ENCODE results near the gene UGT2B10. TPM values are rescaled to one million over a fixed set of nuclear protein-coding genes. Genes with fewer than 3 reads are reported as not detected.
"Not testable (repeated sequence)": the region's sequence is repeated elsewhere in the genome, so short reads cannot be mapped to it uniquely, and the experiment has no call there.

The UGT2B10 gene
- not detected for polyA plus RNA-seq (2013)

DNA sequence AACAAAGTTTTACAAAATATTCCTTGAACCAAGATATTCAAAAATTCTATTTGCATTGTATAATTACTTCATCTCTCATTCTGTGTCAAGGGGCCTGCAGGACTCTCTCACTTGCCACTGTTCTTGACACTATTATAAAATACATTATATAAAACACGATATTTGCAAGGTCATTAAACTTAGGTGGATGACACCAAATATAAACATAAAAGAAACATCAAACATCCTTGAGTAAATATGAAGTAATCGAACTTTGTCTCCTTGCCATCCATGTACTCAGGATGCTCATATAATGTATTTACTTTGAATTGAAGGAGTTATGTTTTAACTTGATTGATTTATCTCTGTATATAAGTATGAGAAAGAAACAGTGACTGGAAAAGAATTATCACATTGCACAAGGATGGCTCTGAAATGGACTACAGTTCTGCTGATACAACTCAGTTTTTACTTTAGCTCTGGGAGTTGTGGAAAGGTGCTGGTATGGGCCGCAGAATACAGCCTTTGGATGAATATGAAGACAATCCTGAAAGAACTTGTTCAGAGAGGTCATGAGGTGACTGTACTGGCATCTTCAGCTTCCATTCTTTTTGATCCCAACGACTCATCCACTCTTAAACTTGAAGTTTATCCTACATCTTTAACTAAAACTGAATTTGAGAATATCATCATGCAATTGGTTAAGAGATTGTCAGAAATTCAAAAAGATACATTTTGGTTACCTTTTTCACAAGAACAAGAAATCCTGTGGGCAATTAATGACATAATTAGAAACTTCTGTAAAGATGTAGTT is at the start of gene UGT2B10:
TSS of gene UGT2B10 (plus strand) at position 378 of the 793 bp plus-strand sequence. CDS start at position 404, 26 bp downstream.
- DNase-seq; H3K4me1 ChIP-seq (ENCODE audit: control extremely low read depth in 1 of 4, control insufficient read depth in 4 of 4, insufficient read depth in 4 of 4, low read length in 3 of 4); H3K36me3 ChIP-seq (ENCODE audit: control insufficient read depth in 4 of 4, insufficient read depth in 4 of 4, low read length in 3 of 4); H3K9me3 ChIP-seq (ENCODE audit: control extremely low read depth in 1 of 5, control insufficient read depth in 4 of 5, insufficient read depth in 2 of 5, low read depth in 1 of 5, low read length in 4 of 5); CTCF ChIA-PET; POLR2A ChIA-PET; H3K4me3 ChIP-seq (ENCODE audit: control insufficient read depth in 1 of 7, extremely low read depth in 1 of 7, insufficient read depth in 4 of 7, low read depth in 2 of 7, low read length in 6 of 7); H3K27ac ChIP-seq (ENCODE audit: insufficient read depth in 1 of 2, low read depth in 1 of 2, low read length in 2 of 2, poor library complexity in 1 of 2, severe bottlenecking in 2 of 2); H3K27me3 ChIP-seq (replicated peaks in 2 of 5; ENCODE audit: control insufficient read depth in 4 of 5, insufficient read depth in 5 of 5, low read length in 4 of 5): not testable (repeated sequence)
- WGBS (ENCODE audit: insufficient coverage) = no CpG with 5 or more reads among the region's 4 CpGs

- H3K4me3 ChIP-seq (ENCODE audit: control insufficient read depth in 1 of 7, extremely low read depth in 1 of 7, insufficient read depth in 4 of 7, low read depth in 2 of 7, low read length in 6 of 7); H3K4me1 ChIP-seq (ENCODE audit: control extremely low read depth in 1 of 4, control insufficient read depth in 4 of 4, insufficient read depth in 4 of 4, low read length in 3 of 4); H3K27me3 ChIP-seq (replicated peaks in 2 of 5; ENCODE audit: control insufficient read depth in 4 of 5, insufficient read depth in 5 of 5, low read length in 4 of 5); CTCF ChIA-PET; DNase-seq; POLR2A ChIA-PET; H3K36me3 ChIP-seq (ENCODE audit: control insufficient read depth in 4 of 4, insufficient read depth in 4 of 4, low read length in 3 of 4); H3K9me3 ChIP-seq (ENCODE audit: control extremely low read depth in 1 of 5, control insufficient read depth in 4 of 5, insufficient read depth in 2 of 5, low read depth in 1 of 5, low read length in 4 of 5); H3K27ac ChIP-seq (ENCODE audit: insufficient read depth in 1 of 2, low read depth in 1 of 2, low read length in 2 of 2, poor library complexity in 1 of 2, severe bottlenecking in 2 of 2): not testable (repeated sequence)
Observed at GRCh38 chr4:68771836-68772235, 44.0 kb upstream of the UGT2B10 start.

DNA sequence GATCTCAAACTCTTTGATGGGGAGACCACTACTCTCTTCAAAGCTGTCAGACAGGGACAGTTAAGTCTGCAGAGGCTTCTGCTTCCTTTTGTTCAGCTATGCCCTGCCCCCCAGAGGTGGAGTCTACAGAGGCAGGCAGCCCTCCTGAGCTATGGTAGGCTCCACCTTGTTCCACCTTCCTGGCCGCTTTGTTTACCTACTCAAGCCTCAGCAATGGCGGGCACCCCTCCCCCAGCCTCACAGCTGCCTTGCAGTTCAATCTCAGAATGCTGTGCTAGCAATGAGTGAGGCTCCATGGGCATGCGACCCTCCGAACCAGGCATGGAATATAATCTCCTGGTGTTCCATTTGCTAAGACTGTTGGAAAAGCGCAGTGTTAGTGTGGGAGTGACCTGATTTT is 42.1 kb upstream of the UGT2B10 start:
- CTCF ChIA-PET = no interaction called here
- 100% methylated on average over 4 of the region's 5 CpGs for WGBS (ENCODE audit: insufficient coverage)
- no peak for DNase-seq
- POLR2A ChIA-PET = no interaction called here
- Histone ChIP-seq H3K36me3 (ENCODE audit: control insufficient read depth in 4 of 4, insufficient read depth in 4 of 4, low read length in 3 of 4) (no peaks in the 10 kb centered on the region), H3K4me3 (ENCODE audit: control insufficient read depth in 1 of 7, extremely low read depth in 1 of 7, insufficient read depth in 4 of 7, low read depth in 2 of 7, low read length in 6 of 7) (no peak overlapping the region), H3K9me3 (ENCODE audit: control extremely low read depth in 1 of 5, control insufficient read depth in 4 of 5, insufficient read depth in 2 of 5, low read depth in 1 of 5, low read length in 4 of 5) (no peaks in the 10 kb centered on the region), H3K4me1 (ENCODE audit: control extremely low read depth in 1 of 4, control insufficient read depth in 4 of 4, insufficient read depth in 4 of 4, low read length in 3 of 4) (no peaks in the 10 kb centered on the region), H3K27ac (ENCODE audit: insufficient read depth in 1 of 2, low read depth in 1 of 2, low read length in 2 of 2, poor library complexity in 1 of 2, severe bottlenecking in 2 of 2) (no peak overlapping the region), H3K27me3 (replicated peaks in 2 of 5; ENCODE audit: control insufficient read depth in 4 of 5, insufficient read depth in 5 of 5, low read length in 4 of 5) (no peaks in the 10 kb centered on the region)

GRCh38 chr4:68780232-68780631 is 35.6 kb upstream of the UGT2B10 start:
- no CpG with 5 or more reads among the region's 1 CpG for WGBS (ENCODE audit: insufficient coverage)
- CTCF ChIA-PET = no interaction called here
- Histone ChIP-seq H3K36me3 (ENCODE audit: control insufficient read depth in 4 of 4, insufficient read depth in 4 of 4, low read length in 3 of 4) (no peaks in the 10 kb centered on the region), H3K27me3 (replicated peaks in 2 of 5; ENCODE audit: control insufficient read depth in 4 of 5, insufficient read depth in 5 of 5, low read length in 4 of 5) (no peaks in the 10 kb centered on the region), H3K27ac (ENCODE audit: insufficient read depth in 1 of 2, low read depth in 1 of 2, low read length in 2 of 2, poor library complexity in 1 of 2, severe bottlenecking in 2 of 2) (no peak overlapping the region), H3K4me3 (ENCODE audit: control insufficient read depth in 1 of 7, extremely low read depth in 1 of 7, insufficient read depth in 4 of 7, low read depth in 2 of 7, low read length in 6 of 7) (no peak overlapping the region), H3K4me1 (ENCODE audit: control extremely low read depth in 1 of 4, control insufficient read depth in 4 of 4, insufficient read depth in 4 of 4, low read length in 3 of 4) (no peaks in the 10 kb centered on the region), H3K9me3 (ENCODE audit: control extremely low read depth in 1 of 5, control insufficient read depth in 4 of 5, insufficient read depth in 2 of 5, low read depth in 1 of 5, low read length in 4 of 5) (peaks cover 0 to 10% (median 1%) of the 10 kb centered on the region in 5 experiments)
- no peak for DNase-seq
- POLR2A ChIA-PET = no interaction called here

DNA sequence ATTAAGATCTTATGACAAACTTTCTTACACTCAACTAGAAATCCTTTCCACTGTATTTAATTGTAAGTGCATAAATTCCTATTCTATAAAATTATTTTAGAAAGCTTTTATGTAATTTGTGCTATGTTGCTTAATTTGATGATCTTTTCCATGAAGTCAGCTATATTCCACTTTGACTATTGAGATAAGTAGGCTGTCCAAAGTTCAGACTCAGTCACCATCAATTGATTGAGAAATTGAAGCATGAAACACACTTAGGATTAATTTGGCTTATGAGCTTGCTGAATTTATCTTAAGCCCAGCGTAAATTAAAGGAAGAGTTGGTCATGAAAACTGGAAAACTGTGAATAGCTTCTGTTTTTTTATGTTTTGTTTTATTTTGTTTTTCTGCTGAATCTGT is 18.7 kb upstream of the UGT2B10 start:
- Histone ChIP-seq H3K27ac (ENCODE audit: insufficient read depth in 1 of 2, low read depth in 1 of 2, low read length in 2 of 2, poor library complexity in 1 of 2, severe bottlenecking in 2 of 2) (no peak overlapping the region), H3K36me3 (ENCODE audit: control insufficient read depth in 4 of 4, insufficient read depth in 4 of 4, low read length in 3 of 4) (no peaks in the 10 kb centered on the region), H3K4me3 (ENCODE audit: control insufficient read depth in 1 of 7, extremely low read depth in 1 of 7, insufficient read depth in 4 of 7, low read depth in 2 of 7, low read length in 6 of 7) (no peak overlapping the region), H3K27me3 (replicated peaks in 2 of 5; ENCODE audit: control insufficient read depth in 4 of 5, insufficient read depth in 5 of 5, low read length in 4 of 5) (no peaks in the 10 kb centered on the region), H3K4me1 (ENCODE audit: control extremely low read depth in 1 of 4, control insufficient read depth in 4 of 4, insufficient read depth in 4 of 4, low read length in 3 of 4) (no peaks in the 10 kb centered on the region), H3K9me3 (ENCODE audit: control extremely low read depth in 1 of 5, control insufficient read depth in 4 of 5, insufficient read depth in 2 of 5, low read depth in 1 of 5, low read length in 4 of 5) (no peaks in the 10 kb centered on the region)
- POLR2A ChIA-PET = no interaction called here
- 67% methylated on average over 1 of the region's 1 CpG for WGBS (ENCODE audit: insufficient coverage)
- CTCF ChIA-PET = no interaction called here
- no peak for DNase-seq

- H3K36me3 ChIP-seq (ENCODE audit: control insufficient read depth in 4 of 4, insufficient read depth in 4 of 4, low read length in 3 of 4) = no peaks in the 10 kb centered on the region
- WGBS (ENCODE audit: insufficient coverage) = no CpG with 5 or more reads among the region's 3 CpGs
- no peaks in the 10 kb centered on the region for H3K27me3 ChIP-seq (replicated peaks in 2 of 5; ENCODE audit: control insufficient read depth in 4 of 5, insufficient read depth in 5 of 5, low read length in 4 of 5)
- CTCF ChIA-PET = no interaction called here
- no peaks in the 10 kb centered on the region for H3K4me1 ChIP-seq (ENCODE audit: control extremely low read depth in 1 of 4, control insufficient read depth in 4 of 4, insufficient read depth in 4 of 4, low read length in 3 of 4)
- H3K4me3 ChIP-seq (ENCODE audit: control insufficient read depth in 1 of 7, extremely low read depth in 1 of 7, insufficient read depth in 4 of 7, low read depth in 2 of 7, low read length in 6 of 7) = no peak overlapping the region
- no peak for DNase-seq
- H3K9me3 ChIP-seq (ENCODE audit: control extremely low read depth in 1 of 5, control insufficient read depth in 4 of 5, insufficient read depth in 2 of 5, low read depth in 1 of 5, low read length in 4 of 5) = no peaks in the 10 kb centered on the region
- H3K27ac ChIP-seq (ENCODE audit: insufficient read depth in 1 of 2, low read depth in 1 of 2, low read length in 2 of 2, poor library complexity in 1 of 2, severe bottlenecking in 2 of 2) = no peak overlapping the region
- POLR2A ChIA-PET = no interaction called here
Observed at GRCh38 chr4:68797618-68798017, 18.2 kb upstream of the UGT2B10 start.

DNA sequence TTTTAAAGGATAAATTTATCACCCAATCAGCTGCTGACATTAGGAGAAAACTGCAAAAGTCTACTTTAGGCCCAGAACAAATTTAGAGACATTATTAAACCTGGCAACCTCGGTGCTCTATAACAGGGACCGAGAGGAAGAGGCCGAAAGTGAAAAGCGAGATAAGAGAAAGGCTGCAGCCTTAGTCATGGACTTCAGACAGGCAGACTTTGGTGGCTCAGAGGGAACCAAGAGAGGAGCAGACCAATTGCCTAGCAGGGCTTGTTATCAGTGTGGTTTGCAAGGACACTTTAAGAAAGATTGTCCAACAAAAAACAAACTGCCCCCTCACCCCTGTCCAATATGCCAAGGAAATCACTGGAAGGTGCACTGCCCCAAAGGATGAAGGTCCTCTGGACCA is 12.8 kb upstream of the UGT2B10 start:
- H3K4me1 ChIP-seq (ENCODE audit: control extremely low read depth in 1 of 4, control insufficient read depth in 4 of 4, insufficient read depth in 4 of 4, low read length in 3 of 4) = no peaks in the 10 kb centered on the region
- 100% methylated on average over 4 of the region's 4 CpGs for WGBS (ENCODE audit: insufficient coverage)
- DNase-seq = no peak
- H3K4me3 ChIP-seq (ENCODE audit: control insufficient read depth in 1 of 7, extremely low read depth in 1 of 7, insufficient read depth in 4 of 7, low read depth in 2 of 7, low read length in 6 of 7) = no peak overlapping the region
- H3K27me3 ChIP-seq (replicated peaks in 2 of 5; ENCODE audit: control insufficient read depth in 4 of 5, insufficient read depth in 5 of 5, low read length in 4 of 5) = no peaks in the 10 kb centered on the region
- H3K27ac ChIP-seq (ENCODE audit: insufficient read depth in 1 of 2, low read depth in 1 of 2, low read length in 2 of 2, poor library complexity in 1 of 2, severe bottlenecking in 2 of 2) = no peak overlapping the region
- ChIA-PET CTCF (no interaction called here), POLR2A (no interaction called here)
- no peaks in the 10 kb centered on the region for H3K36me3 ChIP-seq (ENCODE audit: control insufficient read depth in 4 of 4, insufficient read depth in 4 of 4, low read length in 3 of 4)
- peaks cover 0 to 3% (median 0%) of the 10 kb centered on the region in 5 experiments for H3K9me3 ChIP-seq (ENCODE audit: control extremely low read depth in 1 of 5, control insufficient read depth in 4 of 5, insufficient read depth in 2 of 5, low read depth in 1 of 5, low read length in 4 of 5)
